SK-N-SH (cell line): Measurements from ENCODE around the gene FERMT2.

Experiments used
- CTCF ChIP-seq: fragments of 200-600 bp; sonication (generic); IDR thresholded peaks from 2 replicates; pipeline ENCODE4 v1.6.1; 2017; ENCODE audit warnings: antibody characterized with exemption, mild to moderate bottlenecking, moderate library complexity
- IRF3 ChIP-seq: fragments of 150-350 bp; IDR thresholded peaks from 2 replicates; pipeline ENCODE4 v1.6.1; 2016; ENCODE audit warnings: mild to moderate bottlenecking, low read depth, low read length
- POLR2AphosphoS5 ChIP-seq: IDR thresholded peaks from 2 replicates; pipeline ENCODE4 v1.6.1; 2012; ENCODE audit warnings: low read depth, low read length
- RFX5 ChIP-seq: IDR thresholded peaks from 2 replicates; pipeline ENCODE4 v1.6.1; 2012; ENCODE audit warnings: mild to moderate bottlenecking, improper control_type of control experiment, low read length

GRCh38 chr14:52974406-52974805 is 23.6 kb upstream of the FERMT2 start:
- TF ChIP-seq CTCF (no peak), RFX5 (no peak), IRF3 (no peak), POLR2AphosphoS5 (no peak)
